Subcutaneous adipose tissue (tissue), 4 donors: ENCODE data around the gene PTPRD. TPM values are rescaled to one million over a fixed set of nuclear protein-coding genes. Genes with fewer than 3 reads are reported as not detected.

ENCODE experiments used
- CTCF ChIP-seq: fragments of 450-650 bp; IDR thresholded peaks from one replicate; pipeline ENCODE4 v1.5.1; 2016; ENCODE audit warnings: low read depth, mild to moderate bottlenecking, control low read depth, antibody characterized with exemption, moderate library complexity
- total RNA-seq, 4 donors: library from RNA; depleted of rRNA; stranded (reverse); fragments of >200 nt; gene quantifications; one replicate each; pipeline ENCODE4 v1.1.0, GENCODE V29; 2016

PTPRD gene
- total RNA-seq, 4 donors from 2014 or later = 5.1 to 17.3 (median 12.1) TPM

- no peak for TF ChIP-seq CTCF
Measured at GRCh38 chr9:8958358-8958757, 1654.4 kb downstream of the PTPRD start.

- TF ChIP-seq CTCF = no peak
Measured at GRCh38 chr9:8955315-8955714, 1657.5 kb downstream of the PTPRD start.

- TF ChIP-seq CTCF = no peak
Measured at GRCh38 chr9:8946461-8946860, 1666.3 kb downstream of the PTPRD start.

- TF ChIP-seq CTCF = no peak
Measured at GRCh38 chr9:8943392-8943791, 1669.4 kb downstream of the PTPRD start.

GRCh38 chr9:8940650-8941049 lies 1672.2 kb downstream of the PTPRD start:
- TF ChIP-seq CTCF = no peak

- no peak for TF ChIP-seq CTCF
Measured at GRCh38 chr9:8926461-8926860, 1686.3 kb downstream of the PTPRD start.

- TF ChIP-seq CTCF = no peak
Measured at GRCh38 chr9:8924562-8924961, 1688.2 kb downstream of the PTPRD start.
